Measurements from ENCODE around the gene C17orf67.

DNA sequence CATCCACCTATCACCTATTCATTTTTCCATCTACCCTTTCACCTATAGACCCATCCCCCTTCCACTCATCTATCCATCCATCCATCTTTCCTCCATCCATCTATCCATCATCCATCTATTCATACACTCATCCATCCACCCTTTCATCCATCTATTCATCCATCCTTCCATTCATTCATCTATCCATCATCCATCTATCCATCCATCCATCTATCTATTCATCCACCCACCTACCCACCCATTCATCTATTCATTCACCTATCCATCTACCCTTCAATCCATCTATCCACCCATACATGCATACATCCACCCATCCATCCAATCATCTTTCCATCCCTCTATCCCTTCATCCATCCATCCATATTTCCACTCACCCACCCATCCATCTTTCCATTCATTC lies 63.3 kb downstream of the C17orf67 start:
- no peak for TF ChIP-seq CTCF (IDR thresholded peaks at IDR 0.05; ENCODE audit: low read depth, low read length)
- TF ChIP-seq POLR2A (IDR thresholded peaks at IDR 0.05; ENCODE audit: extremely low read depth, insufficient read length): no peak

Measured in NB4 (cell line).